CD4-positive, alpha-beta memory T cell (primary cell): Measurements from ENCODE around the gene MYL6B. TPM values are rescaled to one million over a fixed set of nuclear protein-coding genes. Genes with fewer than 3 reads are reported as not detected.

Source experiments
- CTCF ChIA-PET: fragments of 350-600 bp; sonication (Branson Sonifier 250); formaldehyde crosslinking; loops from one replicate; lab custom pipeline; 2021; ENCODE audit warnings: inconsistent platforms; ENCODE audit not compliant: partially characterized antibody; lab: Charles Lee
- POLR2A ChIA-PET: fragments of 350-600 bp; sonication (Branson Sonifier 250); formaldehyde crosslinking; loops from one replicate; lab custom pipeline; 2021; ENCODE audit not compliant: partially characterized antibody; lab: Charles Lee
- DNase-seq, 5 donors: peaks; one replicate each; pipeline versions ENCODE4 v3.0.0 to v3.0.0-alpha.2; 2020 to 2022; ENCODE audit warnings: mixed read lengths in 1 of 5
- H3K27ac ChIP-seq: one replicate; pipeline ENCODE4 v1.7.0; 2013; ENCODE audit warnings: low read depth, low read length
- H3K27me3 ChIP-seq: 2 replicates; pipeline ENCODE4 v1.7.0; 2013; ENCODE audit warnings: mild to moderate bottlenecking, low read length, moderate library complexity; ENCODE audit not compliant: insufficient read depth
- H3K36me3 ChIP-seq: 2 replicates; pipeline ENCODE4 v1.7.0; 2013; ENCODE audit warnings: mild to moderate bottlenecking, low read length, moderate library complexity; ENCODE audit not compliant: insufficient read depth
- H3K4me1 ChIP-seq: 2 replicates; pipeline ENCODE4 v1.7.0; 2013; ENCODE audit warnings: mild to moderate bottlenecking, low read length, moderate library complexity; ENCODE audit not compliant: insufficient read depth
- H3K4me3 ChIP-seq, 2 donors: one replicate each; pipeline ENCODE4 v1.7.0; 2013; ENCODE audit warnings: low read length in 2 of 2, mild to moderate bottlenecking in 1 of 2
- H3K9me3 ChIP-seq, 2 donors: one replicate each; pipeline ENCODE4 v1.7.0; 2013; ENCODE audit warnings: low read length in 2 of 2, control low read depth in 1 of 2; ENCODE audit not compliant: control insufficient read depth in 1 of 2
- H3K27ac Mint-ChIP-seq, 7 donors: one replicate each; pipeline ENCODE4 v1.8.0; 2020 to 2021; ENCODE audit warnings: mixed read lengths in 7 of 7, mild to moderate bottlenecking in 6 of 7, inconsistent platforms in 3 of 7, moderate library complexity in 3 of 7
- H3K27me3 Mint-ChIP-seq, 2 donors: one replicate each; pipeline ENCODE4 v1.8.0; 2020 to 2021; ENCODE audit warnings: mixed read lengths in 2 of 2
- H3K36me3 Mint-ChIP-seq, 2 donors: one replicate each; pipeline ENCODE4 v1.8.0; 2020 to 2021; ENCODE audit warnings: mixed read lengths in 2 of 2, inconsistent platforms in 1 of 2, mild to moderate bottlenecking in 1 of 2
- H3K4me1 Mint-ChIP-seq, 4 donors: one replicate each; pipeline ENCODE4 v1.8.0; 2020 to 2021; ENCODE audit warnings: mixed read lengths in 4 of 4, mild to moderate bottlenecking in 1 of 4
- H3K4me3 Mint-ChIP-seq, 8 donors: one replicate each; pipeline ENCODE4 v1.8.0; 2020 to 2021; ENCODE audit warnings: mixed read lengths in 8 of 8, mild to moderate bottlenecking in 7 of 8, moderate library complexity in 6 of 8, inconsistent platforms in 3 of 8
- H3K9me3 Mint-ChIP-seq, 8 donors: one replicate each; pipeline ENCODE4 v1.8.0; 2020 to 2021; ENCODE audit warnings: mixed read lengths in 8 of 8, mild to moderate bottlenecking in 5 of 8, inconsistent platforms in 3 of 8, moderate library complexity in 1 of 8
- intact Hi-C: fragments of 100-400 bp; cut with micrococcal nuclease; formaldehyde crosslinking; loops from one replicate; pipeline ENCODE4 v1.15.1; 2023
- polyA plus RNA-seq, 2 donors: library from polyadenylated mRNA; unstranded; fragments of 300-500 nt; fragmentation: Illumina TruSeq; gene quantifications; one replicate each; pipeline ENCODE4 v1.2.3, GENCODE V29; 2021
- total RNA-seq, 2 experiments: library from RNA; stranded (reverse); gene quantifications; one replicate each; pipeline ENCODE4 v1.2.3, GENCODE V29; 2021

The MYL6B gene
- total and polyA plus RNA-seq, 4 experiments from 2014 or later = 1.8 to 4.8 (median 3.0) TPM

- intact Hi-C loops = loop anchor here (1.0 kb wide), 1 partner anchor 258 kb away; no protein-coding TSS in a partner anchor
- peaks cover 0 to 4% (median 2%) of the 10 kb centered on the region in 4 donors for H3K4me1 Mint-ChIP-seq
- no peak overlapping the region for H3K4me3 Mint-ChIP-seq
- peak overlapping the region in 3 of 7 donors; percentile 33 to 55 (median 37) for H3K27ac Mint-ChIP-seq
- no peaks in the 10 kb centered on the region for H3K9me3 Mint-ChIP-seq
- no peak overlapping the region for H3K27ac ChIP-seq
- H3K27me3 Mint-ChIP-seq = no peaks in the 10 kb centered on the region
- H3K27me3 ChIP-seq = no peaks in the 10 kb centered on the region
- no peaks in the 10 kb centered on the region for H3K4me1 ChIP-seq
- CTCF ChIA-PET = interaction anchor here (1.1 to 5.2 kb wide), 8 partner anchors 12 to 257 kb away, joined by 3 to 30 read pairs (median 7); partner anchors contain the start of genes RNF41 and ZC3H10
- POLR2A ChIA-PET = interaction anchor here (1.3 to 1.5 kb wide), 3 partner anchors 14 to 78 kb away, joined by 3 to 7 read pairs (median 3); partner anchors contain the start of genes ESYT1 and RNF41
- H3K36me3 ChIP-seq = peaks cover 35% of the 10 kb centered on the region
- H3K36me3 Mint-ChIP-seq = peaks cover 27 to 50% of the 10 kb centered on the region in 2 donors
- DNase-seq = peak in 4 of 5 donors; percentile 22 to 48 (median 24)
- H3K9me3 ChIP-seq = no peaks in the 10 kb centered on the region
- no peak overlapping the region for H3K4me3 ChIP-seq
These were observed 54.2 kb downstream of the MYL6B start for GRCh38 chr12:56206452-56207166.

Other genes starting within 250 kb of the MYL6B start
- 10 to 100 TPM; 35.7 to 39.3 TPM for gene PYM1, start 224.7 kb upstream of the MYL6B start, total RNA-seq
- 10 to 100 TPM; 75.1 to 86.9 TPM for gene PYM1, start 224.7 kb upstream of the MYL6B start, polyA plus RNA-seq
- 1,000 to 10,000 TPM; 1,301 to 1,410 TPM for gene DGKA, start 221.4 kb upstream of the MYL6B start, total RNA-seq
- gene DGKA, start 221.4 kb upstream of the MYL6B start, polyA plus RNA-seq = 100 to 1,000 TPM; 195 to 493 TPM
- not detected for gene PMEL, start 186.5 kb upstream of the MYL6B start, total RNA-seq
- not detected for gene PMEL, start 186.5 kb upstream of the MYL6B start, polyA plus RNA-seq
- gene CDK2, start 185.8 kb upstream of the MYL6B start, total RNA-seq = 10 to 100 TPM; 17.5 to 21.5 TPM
- gene CDK2, start 185.8 kb upstream of the MYL6B start, polyA plus RNA-seq = 1 to 10 TPM; 4.7 to 5.7 TPM
- gene RAB5B, start 178.5 kb upstream of the MYL6B start, total RNA-seq = 100 to 1,000 TPM; 106 to 112 TPM
- 10 to 100 TPM; 67.5 to 80.8 TPM for gene RAB5B, start 178.5 kb upstream of the MYL6B start, polyA plus RNA-seq
- gene SUOX, start 155.3 kb upstream of the MYL6B start, total RNA-seq = 1 to 10 TPM; 5.4 to 5.9 TPM
- gene SUOX, start 155.3 kb upstream of the MYL6B start, polyA plus RNA-seq = not detected
- 1 to 10 TPM; 7.2 to 7.9 TPM for gene IKZF4, start 131.5 kb upstream of the MYL6B start, total RNA-seq
- gene IKZF4, start 131.5 kb upstream of the MYL6B start, polyA plus RNA-seq = 1 to 10 TPM in 1 of 2 donors, under 1 TPM in 1; 0.37 to 2.2 TPM
- gene RPS26, start 110.7 kb upstream of the MYL6B start, total RNA-seq = 10 to 100 TPM; 55.6 to 55.8 TPM
- gene RPS26, start 110.7 kb upstream of the MYL6B start, polyA plus RNA-seq = 1,000 to 10,000 TPM in 1 of 2 donors, 100 to 1,000 TPM in 1; 386 to 1,449 TPM
- gene ERBB3, start 72.4 kb upstream of the MYL6B start, total RNA-seq = 1 to 10 TPM; 5.9 to 6.9 TPM
- under 1 TPM; 0.61 to 0.70 TPM for gene ERBB3, start 72.4 kb upstream of the MYL6B start, polyA plus RNA-seq
- 100 to 1,000 TPM; 106 to 108 TPM for gene PA2G4, start 48.0 kb upstream of the MYL6B start, total RNA-seq
- 100 to 1,000 TPM; 204 to 223 TPM for gene PA2G4, start 48.0 kb upstream of the MYL6B start, polyA plus RNA-seq
- gene RPL41, start 36.0 kb upstream of the MYL6B start, total RNA-seq = 1,000 to 10,000 TPM; 5,438 to 5,728 TPM
- 1,000 to 10,000 TPM; 6,058 to 8,691 TPM for gene RPL41, start 36.0 kb upstream of the MYL6B start, polyA plus RNA-seq
- 10 to 100 TPM; 16.3 to 19.6 TPM for gene ZC3H10, start 34.3 kb upstream of the MYL6B start, total RNA-seq
- 1 to 10 TPM in 1 of 2 donors, under 1 TPM in 1; 0.27 to 3.9 TPM for gene ZC3H10, start 34.3 kb upstream of the MYL6B start, polyA plus RNA-seq
- gene ESYT1, start 24.3 kb upstream of the MYL6B start, total RNA-seq = 100 to 1,000 TPM; 249 to 258 TPM
- 100 to 1,000 TPM; 395 to 690 TPM for gene ESYT1, start 24.3 kb upstream of the MYL6B start, polyA plus RNA-seq
- gene MYL6, start 5.8 kb downstream of the MYL6B start, total RNA-seq = 100 to 1,000 TPM; 567 to 589 TPM
- gene MYL6, start 5.8 kb downstream of the MYL6B start, polyA plus RNA-seq = 1,000 to 10,000 TPM; 2,141 to 3,317 TPM
- gene SMARCC2, start 36.9 kb downstream of the MYL6B start, total RNA-seq = 100 to 1,000 TPM; 192 to 199 TPM
- 10 to 100 TPM; 27.0 to 90.9 TPM for gene SMARCC2, start 36.9 kb downstream of the MYL6B start, polyA plus RNA-seq
- 10 to 100 TPM; 38.1 to 44.8 TPM for gene RNF41, start 69.3 kb downstream of the MYL6B start, total RNA-seq
- 10 to 100 TPM; 33.2 to 46.7 TPM for gene RNF41, start 69.3 kb downstream of the MYL6B start, polyA plus RNA-seq
- gene NABP2, start 71.8 kb downstream of the MYL6B start, total RNA-seq = 10 to 100 TPM; 16.9 to 19.1 TPM
- 1 to 10 TPM; 4.1 to 4.7 TPM for gene NABP2, start 71.8 kb downstream of the MYL6B start, polyA plus RNA-seq
- 1 to 10 TPM in 1 of 2 experiments, under 1 TPM in 1; 0.64 to 2.1 TPM for gene SLC39A5, start 77.5 kb downstream of the MYL6B start, total RNA-seq
- not detected for gene SLC39A5, start 77.5 kb downstream of the MYL6B start, polyA plus RNA-seq
- gene ANKRD52, start 105.8 kb downstream of the MYL6B start, total RNA-seq = 10 to 100 TPM; 44.1 to 44.5 TPM
- 10 to 100 TPM in 1 of 2 donors, 1 to 10 TPM in 1; 3.4 to 25.1 TPM for gene ANKRD52, start 105.8 kb downstream of the MYL6B start, polyA plus RNA-seq
- gene COQ10A, start 114.4 kb downstream of the MYL6B start, total RNA-seq = 10 to 100 TPM; 35.3 to 38.6 TPM
- 10 to 100 TPM in 1 of 2 donors, 1 to 10 TPM in 1; 8.7 to 11.7 TPM for gene COQ10A, start 114.4 kb downstream of the MYL6B start, polyA plus RNA-seq
- gene CS, start 147.7 kb downstream of the MYL6B start, total RNA-seq = 100 to 1,000 TPM; 134 to 136 TPM
- 10 to 100 TPM; 73.1 to 98.7 TPM for gene CS, start 147.7 kb downstream of the MYL6B start, polyA plus RNA-seq
- 10 to 100 TPM; 93.5 to 95.8 TPM for gene CNPY2, start 163.4 kb downstream of the MYL6B start, total RNA-seq
- gene CNPY2, start 163.4 kb downstream of the MYL6B start, polyA plus RNA-seq = 100 to 1,000 TPM; 174 to 184 TPM
- gene PAN2, start 181.4 kb downstream of the MYL6B start, total RNA-seq = 100 to 1,000 TPM; 193 to 203 TPM
- 10 to 100 TPM in 1 of 2 donors, 1 to 10 TPM in 1; 5.6 to 10.2 TPM for gene PAN2, start 181.4 kb downstream of the MYL6B start, polyA plus RNA-seq
- 10 to 100 TPM; 34.1 to 34.4 TPM for gene IL23A, start 186.3 kb downstream of the MYL6B start, total RNA-seq
- gene IL23A, start 186.3 kb downstream of the MYL6B start, polyA plus RNA-seq = 10 to 100 TPM; 30.3 to 40.1 TPM
- 100 to 1,000 TPM; 192 to 193 TPM for gene STAT2, start 207.5 kb downstream of the MYL6B start, total RNA-seq
- 10 to 100 TPM; 74.4 to 80.6 TPM for gene STAT2, start 207.5 kb downstream of the MYL6B start, polyA plus RNA-seq
- not detected for gene APOF, start 210.3 kb downstream of the MYL6B start, total RNA-seq
- not detected for gene APOF, start 210.3 kb downstream of the MYL6B start, polyA plus RNA-seq